Astrocyte (in vitro differentiated cells and primary cell): ENCODE results near the gene ARF1. TPM values are rescaled to one million over a fixed set of nuclear protein-coding genes. Genes with fewer than 3 reads are reported as not detected.

Experiments used
- DNase-seq: peaks from one replicate; pipeline ENCODE4 v3.0.0-alpha.2; 2010; ENCODE audit warnings: low read depth
- FAIRE-seq: peaks from 2 replicates; lab custom pipeline; 2011; peaks lifted over from hg19 to GRCh38; lab: Jason Lieb, UNC
- H2AFZ ChIP-seq: 2 replicates; pipeline ENCODE4 v1.6.0; 2012; ENCODE audit warnings: low read depth, low read length, inconsistent platforms
- H3K27ac ChIP-seq: 2 replicates; pipeline ENCODE4 v1.5.1; 2011; ENCODE audit warnings: low read depth, low read length, inconsistent platforms
- H3K27me3 ChIP-seq: 2 replicates; pipeline ENCODE4 v1.6.0; 2011; ENCODE audit warnings: low read length, inconsistent platforms; ENCODE audit not compliant: insufficient read depth
- H3K36me3 ChIP-seq: 2 replicates; pipeline ENCODE4 v1.5.1; 2011; ENCODE audit warnings: low read length, inconsistent platforms; ENCODE audit not compliant: insufficient read depth
- H3K4me1 ChIP-seq: 2 replicates; pipeline ENCODE4 v1.5.1; 2011; ENCODE audit warnings: low read length, inconsistent platforms; ENCODE audit not compliant: insufficient read depth
- H3K4me2 ChIP-seq: 2 replicates; pipeline ENCODE4 v1.6.0; 2012; ENCODE audit warnings: low read length, inconsistent platforms
- H3K4me3 ChIP-seq: 2 replicates; pipeline ENCODE4 v1.5.1; 2011; ENCODE audit warnings: low read depth, mild to moderate bottlenecking, low read length, inconsistent platforms; ENCODE audit not compliant: insufficient read depth
- H3K79me2 ChIP-seq: 2 replicates; pipeline ENCODE4 v1.6.0; 2012; ENCODE audit warnings: mild to moderate bottlenecking, low read length, inconsistent platforms; ENCODE audit not compliant: insufficient read depth
- H3K9ac ChIP-seq: 2 replicates; pipeline ENCODE4 v1.6.0; 2012; ENCODE audit warnings: mild to moderate bottlenecking, low read length, inconsistent platforms
- H3K9me3 ChIP-seq: 2 replicates; pipeline ENCODE4 v1.5.1; 2012; ENCODE audit warnings: low read depth, mild to moderate bottlenecking, low read length, inconsistent platforms; ENCODE audit not compliant: insufficient read depth
- H4K20me1 ChIP-seq: 2 replicates; pipeline ENCODE4 v1.6.0; 2012; ENCODE audit warnings: low read length, inconsistent platforms; ENCODE audit not compliant: insufficient read depth
- H3K27ac Mint-ChIP-seq: one replicate; pipeline ENCODE4 v1.8.0; 2021; ENCODE audit warnings: mild to moderate bottlenecking, mixed read lengths; ENCODE audit not compliant: unreplicated experiment
- H3K27me3 Mint-ChIP-seq: one replicate; pipeline ENCODE4 v1.8.0; 2021; ENCODE audit warnings: low read depth, mixed read lengths; ENCODE audit not compliant: unreplicated experiment
- H3K36me3 Mint-ChIP-seq: one replicate; pipeline ENCODE4 v1.8.0; 2021; ENCODE audit warnings: low read depth, mixed read lengths; ENCODE audit not compliant: unreplicated experiment
- H3K4me1 Mint-ChIP-seq: one replicate; pipeline ENCODE4 v1.8.0; 2021; ENCODE audit warnings: low read depth, mixed read lengths; ENCODE audit not compliant: unreplicated experiment
- H3K4me3 Mint-ChIP-seq: one replicate; pipeline ENCODE4 v1.8.0; 2021; ENCODE audit warnings: mild to moderate bottlenecking, moderate library complexity, mixed read lengths; ENCODE audit not compliant: unreplicated experiment
- H3K9me3 Mint-ChIP-seq: one replicate; pipeline ENCODE4 v1.8.0; 2021; ENCODE audit warnings: mild to moderate bottlenecking, mixed read lengths; ENCODE audit not compliant: unreplicated experiment
- CTCF ChIP-seq: IDR thresholded peaks from 2 replicates; pipeline ENCODE4 v1.5.1; 2011; ENCODE audit warnings: low read depth, mild to moderate bottlenecking, inconsistent platforms, low read length, moderate library complexity; ENCODE audit not compliant: insufficient read depth
- EZH2 ChIP-seq: IDR thresholded peaks from 2 replicates; pipeline ENCODE4 v1.6.1; 2012; ENCODE audit warnings: mild to moderate bottlenecking, low read length, inconsistent platforms; ENCODE audit not compliant: insufficient read depth
- total RNA-seq: library from RNA; stranded (reverse); gene quantifications from 2 replicates; pipeline ENCODE4 v1.2.1, GENCODE V29; 2021

Gene ARF1
- total RNA-seq, 1 donor from 2014 or later = 431 TPM

DNA sequence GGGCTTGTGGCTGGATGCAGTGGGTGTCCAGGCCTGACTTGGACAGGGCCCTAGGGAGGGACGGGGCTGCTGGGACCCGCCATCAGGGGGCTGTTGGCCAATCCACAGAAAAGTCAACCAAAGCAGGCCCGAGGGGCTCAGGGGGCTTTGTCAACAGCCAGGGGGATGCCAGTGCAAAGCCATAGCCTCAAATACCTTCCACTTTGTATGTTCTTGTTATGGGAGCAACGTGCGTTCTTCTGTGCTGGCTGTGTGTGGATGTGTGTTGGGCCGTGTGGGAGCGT, 35.4 kb upstream of the ARF1 start:
- H3K4me3 Mint-ChIP-seq = no peak overlapping the region
- no peak for TF ChIP-seq EZH2
- Histone ChIP-seq H2AFZ (no peak overlapping the region), H3K4me1 (no peaks in the 10 kb centered on the region), H3K27ac (no peak overlapping the region), H3K36me3 (no peaks in the 10 kb centered on the region), H3K9me3 (no peaks in the 10 kb centered on the region), H3K79me2 (no peaks in the 10 kb centered on the region), H4K20me1 (no peaks in the 10 kb centered on the region), H3K9ac (no peak overlapping the region), H3K27me3 (peaks cover 10% of the 10 kb centered on the region), H3K4me3 (no peak overlapping the region), H3K4me2 (no peak overlapping the region)
- no peak for DNase-seq
- peaks cover 8% of the 10 kb centered on the region for H3K9me3 Mint-ChIP-seq
- no peak for FAIRE-seq
- H3K27ac Mint-ChIP-seq = no peak overlapping the region
- H3K36me3 Mint-ChIP-seq = no peaks in the 10 kb centered on the region
- peaks cover 68% of the 10 kb centered on the region for H3K27me3 Mint-ChIP-seq
- H3K4me1 Mint-ChIP-seq = no peaks in the 10 kb centered on the region

GRCh38 chr1:228048120-228048519, 34.4 kb upstream of the ARF1 start:
- peaks cover 78% of the 10 kb centered on the region for H3K27me3 Mint-ChIP-seq
- peaks cover 13% of the 10 kb centered on the region for H3K27me3 ChIP-seq
- no peaks in the 10 kb centered on the region for H3K4me1 Mint-ChIP-seq
- H3K36me3 ChIP-seq = no peaks in the 10 kb centered on the region
- H3K27ac ChIP-seq = no peak overlapping the region
- H3K4me2 ChIP-seq = no peak overlapping the region
- peaks cover 10% of the 10 kb centered on the region for H3K9me3 Mint-ChIP-seq
- no peak overlapping the region for H3K4me3 ChIP-seq
- no peak overlapping the region for H2AFZ ChIP-seq
- H3K4me3 Mint-ChIP-seq = no peak overlapping the region
- no peak overlapping the region for H3K27ac Mint-ChIP-seq
- DNase-seq = no peak
- H3K36me3 Mint-ChIP-seq = no peaks in the 10 kb centered on the region
- H3K9ac ChIP-seq = no peak overlapping the region
- H3K79me2 ChIP-seq = no peaks in the 10 kb centered on the region
- no peak for TF ChIP-seq CTCF
- H4K20me1 ChIP-seq = no peaks in the 10 kb centered on the region
- no peak for FAIRE-seq
- no peaks in the 10 kb centered on the region for H3K4me1 ChIP-seq
- no peaks in the 10 kb centered on the region for H3K9me3 ChIP-seq

DNA sequence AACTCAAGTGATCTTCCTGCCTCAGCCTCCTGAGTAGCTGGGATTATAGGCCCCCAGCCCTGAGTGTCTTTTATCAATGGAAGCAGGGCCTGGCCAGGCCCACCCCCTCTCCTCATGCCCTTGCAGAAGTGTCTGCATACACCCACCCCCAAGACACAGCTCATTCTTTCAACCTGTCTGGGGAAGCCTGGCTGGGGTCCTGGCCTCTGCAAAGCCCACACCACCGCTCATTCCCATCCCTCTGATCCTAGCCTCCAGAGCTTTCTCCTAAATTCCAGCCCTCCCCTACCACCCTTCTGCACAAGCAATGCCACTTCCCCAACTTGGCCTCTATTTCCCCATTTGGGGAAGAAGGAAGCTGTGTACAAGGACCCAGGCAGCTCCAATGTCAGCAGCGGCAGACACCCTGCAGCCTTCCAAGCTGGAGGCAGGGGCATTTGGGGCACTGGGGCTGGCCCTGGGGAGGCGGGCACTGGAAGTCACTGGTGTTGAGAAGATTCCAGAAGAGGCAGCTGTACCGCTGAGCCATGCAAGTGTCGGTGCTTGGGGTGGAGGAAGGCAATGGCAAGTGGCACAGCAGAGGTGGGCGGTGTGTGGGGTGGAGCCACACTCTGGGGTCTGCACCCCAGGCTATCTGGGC, 33.7 kb upstream of the ARF1 start:
- no peak for DNase-seq
- Histone ChIP-seq H3K4me3 (no peak overlapping the region), H3K9me3 (no peaks in the 10 kb centered on the region), H2AFZ (no peak overlapping the region), H4K20me1 (no peaks in the 10 kb centered on the region), H3K4me2 (no peak overlapping the region), H3K9ac (no peak overlapping the region), H3K36me3 (no peaks in the 10 kb centered on the region), H3K27me3 (peaks cover 14% of the 10 kb centered on the region), H3K4me1 (no peaks in the 10 kb centered on the region), H3K27ac (no peak overlapping the region), H3K79me2 (no peaks in the 10 kb centered on the region)
- Mint-ChIP-seq H3K27me3 (peaks cover 84% of the 10 kb centered on the region), H3K36me3 (no peaks in the 10 kb centered on the region), H3K27ac (no peak overlapping the region), H3K4me1 (no peaks in the 10 kb centered on the region), H3K4me3 (no peak overlapping the region), H3K9me3 (peaks cover 11% of the 10 kb centered on the region)
- TF ChIP-seq CTCF (no peak), EZH2 (no peak)
- no peak for FAIRE-seq
